Keratinocyte (primary cell): ENCODE measurements around the gene NDUFS6.

Experiments
- EZH2 ChIP-seq: IDR thresholded peaks from one replicate; pipeline ENCODE4 v1.6.1; 2012; ENCODE audit warnings: inconsistent platforms, mild to moderate bottlenecking, low read length, moderate library complexity
- TF ChIP-seq, protein P1 (sequence below), 3 experiments: IDR thresholded peaks in 1 of 3; conservative IDR thresholded peaks in 1 of 3; optimal IDR thresholded peaks in 1 of 3; 2 replicates in 2 of 3; 3 replicates in 1 of 3; pipeline versions ENCODE3 to v1.5.1; 2011; ENCODE audit warnings: low read length in 3 of 3, mild to moderate bottlenecking in 3 of 3, moderate library complexity in 2 of 3, control low read depth in 1 of 3, inconsistent platforms in 1 of 3; ENCODE audit not compliant: insufficient read depth in 2 of 3; ENCODE audit errors: extremely low read depth in 1 of 3

GRCh38 chr5:1834022-1834551 is 32.9 kb downstream of the NDUFS6 start:
- TF ChIP-seq, protein P1, sequence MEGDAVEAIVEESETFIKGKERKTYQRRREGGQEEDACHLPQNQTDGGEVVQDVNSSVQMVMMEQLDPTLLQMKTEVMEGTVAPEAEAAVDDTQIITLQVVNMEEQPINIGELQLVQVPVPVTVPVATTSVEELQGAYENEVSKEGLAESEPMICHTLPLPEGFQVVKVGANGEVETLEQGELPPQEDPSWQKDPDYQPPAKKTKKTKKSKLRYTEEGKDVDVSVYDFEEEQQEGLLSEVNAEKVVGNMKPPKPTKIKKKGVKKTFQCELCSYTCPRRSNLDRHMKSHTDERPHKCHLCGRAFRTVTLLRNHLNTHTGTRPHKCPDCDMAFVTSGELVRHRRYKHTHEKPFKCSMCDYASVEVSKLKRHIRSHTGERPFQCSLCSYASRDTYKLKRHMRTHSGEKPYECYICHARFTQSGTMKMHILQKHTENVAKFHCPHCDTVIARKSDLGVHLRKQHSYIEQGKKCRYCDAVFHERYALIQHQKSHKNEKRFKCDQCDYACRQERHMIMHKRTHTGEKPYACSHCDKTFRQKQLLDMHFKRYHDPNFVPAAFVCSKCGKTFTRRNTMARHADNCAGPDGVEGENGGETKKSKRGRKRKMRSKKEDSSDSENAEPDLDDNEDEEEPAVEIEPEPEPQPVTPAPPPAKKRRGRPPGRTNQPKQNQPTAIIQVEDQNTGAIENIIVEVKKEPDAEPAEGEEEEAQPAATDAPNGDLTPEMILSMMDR (optimal IDR thresholded peaks at IDR 0.05 in 1 of 3, IDR thresholded peaks at IDR 0.05 in 1 of 3, conservative IDR thresholded peaks at IDR 0.05 in 1 of 3; ENCODE audit: extremely low read depth in 1 of 3, insufficient read depth in 2 of 3, low read length in 3 of 3), result no peak
- no peak for TF ChIP-seq EZH2
